Measurements from ENCODE around the gene INPP5D.

DNA sequence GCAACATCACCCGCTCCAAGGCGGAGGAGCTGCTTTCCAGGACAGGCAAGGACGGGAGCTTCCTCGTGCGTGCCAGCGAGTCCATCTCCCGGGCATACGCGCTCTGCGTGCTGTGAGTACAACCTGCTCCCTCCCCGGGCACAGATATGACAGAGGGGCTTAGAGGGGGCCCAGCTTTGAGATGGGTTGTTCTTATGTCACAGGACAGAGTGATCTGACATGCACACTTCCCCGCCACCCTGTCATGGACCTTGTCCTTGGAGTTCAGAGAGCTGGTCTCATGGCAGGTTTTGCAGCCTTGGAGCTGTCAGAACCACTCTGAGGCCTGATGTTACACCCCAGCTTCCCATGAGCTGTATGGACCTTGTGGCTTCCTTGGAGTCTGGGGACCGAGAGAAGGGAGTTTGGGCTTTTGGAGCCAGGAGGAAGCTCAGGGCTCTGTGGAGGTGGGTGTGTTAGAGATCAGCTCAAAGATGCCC is 398 bp downstream of the INPP5D start:
- TF ChIP-seq, protein P1, sequence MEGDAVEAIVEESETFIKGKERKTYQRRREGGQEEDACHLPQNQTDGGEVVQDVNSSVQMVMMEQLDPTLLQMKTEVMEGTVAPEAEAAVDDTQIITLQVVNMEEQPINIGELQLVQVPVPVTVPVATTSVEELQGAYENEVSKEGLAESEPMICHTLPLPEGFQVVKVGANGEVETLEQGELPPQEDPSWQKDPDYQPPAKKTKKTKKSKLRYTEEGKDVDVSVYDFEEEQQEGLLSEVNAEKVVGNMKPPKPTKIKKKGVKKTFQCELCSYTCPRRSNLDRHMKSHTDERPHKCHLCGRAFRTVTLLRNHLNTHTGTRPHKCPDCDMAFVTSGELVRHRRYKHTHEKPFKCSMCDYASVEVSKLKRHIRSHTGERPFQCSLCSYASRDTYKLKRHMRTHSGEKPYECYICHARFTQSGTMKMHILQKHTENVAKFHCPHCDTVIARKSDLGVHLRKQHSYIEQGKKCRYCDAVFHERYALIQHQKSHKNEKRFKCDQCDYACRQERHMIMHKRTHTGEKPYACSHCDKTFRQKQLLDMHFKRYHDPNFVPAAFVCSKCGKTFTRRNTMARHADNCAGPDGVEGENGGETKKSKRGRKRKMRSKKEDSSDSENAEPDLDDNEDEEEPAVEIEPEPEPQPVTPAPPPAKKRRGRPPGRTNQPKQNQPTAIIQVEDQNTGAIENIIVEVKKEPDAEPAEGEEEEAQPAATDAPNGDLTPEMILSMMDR (conservative IDR thresholded peaks at IDR 0.05) = no peak
- no peak for TF ChIP-seq EZH2 (IDR thresholded peaks at IDR 0.05; ENCODE audit: low read depth)

Measured in PC-9 (cell line).